Adipocyte (in vitro differentiated cells): Measurements from ENCODE around the gene GEMIN5.
"Not testable (repeated sequence)": the region's sequence is repeated elsewhere in the genome, so short reads cannot be mapped to it uniquely, and the experiment has no call there.

Source experiments
- DNase-seq: peaks from one replicate; pipeline ENCODE4 v3.0.0-alpha.2; 2015; ENCODE audit warnings: low read depth
- H3K27me3 ChIP-seq: replicated peaks from 2 replicates; pipeline ENCODE4 v1.7.0; 2013; ENCODE audit warnings: mild to moderate bottlenecking, low read length, moderate library complexity; ENCODE audit not compliant: control insufficient read depth, insufficient read depth
- H3K36me3 ChIP-seq: 2 replicates; pipeline ENCODE4 v1.7.0; 2013; ENCODE audit warnings: low read length, mild to moderate bottlenecking, moderate library complexity; ENCODE audit not compliant: control insufficient read depth, insufficient read depth, severe bottlenecking
- H3K4me1 ChIP-seq: 2 replicates; pipeline ENCODE4 v1.7.0; 2013; ENCODE audit warnings: mild to moderate bottlenecking, low read length, moderate library complexity; ENCODE audit not compliant: control insufficient read depth, insufficient read depth
- H3K4me3 ChIP-seq: 2 replicates; pipeline ENCODE4 v1.7.0; 2013; ENCODE audit warnings: mild to moderate bottlenecking, low read length, moderate library complexity
- H3K9ac ChIP-seq: 2 replicates; pipeline ENCODE4 v1.7.0; 2013; ENCODE audit warnings: mild to moderate bottlenecking, low read length, moderate library complexity
- H3K9me3 ChIP-seq: 2 replicates; pipeline ENCODE4 v1.7.0; 2013; ENCODE audit warnings: mild to moderate bottlenecking, low read length, moderate library complexity; ENCODE audit not compliant: control insufficient read depth

Gene GEMIN5

DNA sequence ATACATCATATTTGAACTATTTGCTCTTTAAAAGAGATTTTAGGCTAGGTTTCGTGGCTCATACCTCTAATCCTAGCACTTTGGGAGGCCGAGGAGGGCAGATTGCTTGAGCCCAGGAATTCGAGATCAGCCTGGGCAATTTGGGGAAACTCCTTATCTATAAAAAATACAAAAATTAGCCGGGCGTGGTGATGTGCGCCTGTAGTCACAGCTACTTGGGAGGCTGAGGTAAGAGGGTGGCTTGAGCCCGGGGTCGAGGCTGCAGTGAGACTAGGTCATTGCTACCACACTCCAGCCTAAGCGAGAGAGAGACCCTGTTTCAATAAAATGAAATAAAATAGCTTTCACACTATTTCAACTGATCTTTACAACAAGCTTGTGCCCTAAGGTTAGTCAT, 2.4 kb upstream of the GEMIN5 start:
- Histone ChIP-seq H3K27me3 (no peaks in the 10 kb centered on the region), H3K36me3 (peaks cover 5% of the 10 kb centered on the region), H3K9me3 (no peaks in the 10 kb centered on the region), H3K4me3 (peak overlapping the region; percentile 95), H3K4me1 (peaks cover 29% of the 10 kb centered on the region), H3K9ac (peak overlapping the region; percentile 95)
- DNase-seq = no peak

DNA sequence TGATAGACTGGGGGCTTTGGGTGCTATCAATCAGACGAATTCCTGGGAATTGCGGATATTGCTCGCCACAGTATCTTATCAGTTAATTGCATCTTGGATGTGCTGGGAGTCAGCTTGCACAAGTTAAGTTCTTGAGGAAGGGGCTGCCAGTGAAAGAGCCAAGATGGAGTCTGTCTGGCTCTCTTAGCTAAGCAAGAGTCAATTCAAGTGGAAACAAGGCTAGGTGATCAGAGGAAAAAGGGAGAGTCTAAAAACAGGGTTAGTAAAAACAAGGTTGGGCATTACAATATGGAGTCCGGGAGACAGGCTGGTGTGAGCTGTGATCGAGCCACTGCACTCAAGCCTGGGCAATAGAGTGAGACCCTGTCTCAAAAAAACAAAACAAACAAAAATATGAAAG, 1.4 kb upstream of the GEMIN5 start:
- not testable (repeated sequence) for H3K27me3 ChIP-seq, DNase-seq, H3K4me3 ChIP-seq, H3K9me3 ChIP-seq, H3K9ac ChIP-seq
- Histone ChIP-seq H3K4me1 (peaks cover 29% of the 10 kb centered on the region), H3K36me3 (peaks cover 13% of the 10 kb centered on the region)

DNA sequence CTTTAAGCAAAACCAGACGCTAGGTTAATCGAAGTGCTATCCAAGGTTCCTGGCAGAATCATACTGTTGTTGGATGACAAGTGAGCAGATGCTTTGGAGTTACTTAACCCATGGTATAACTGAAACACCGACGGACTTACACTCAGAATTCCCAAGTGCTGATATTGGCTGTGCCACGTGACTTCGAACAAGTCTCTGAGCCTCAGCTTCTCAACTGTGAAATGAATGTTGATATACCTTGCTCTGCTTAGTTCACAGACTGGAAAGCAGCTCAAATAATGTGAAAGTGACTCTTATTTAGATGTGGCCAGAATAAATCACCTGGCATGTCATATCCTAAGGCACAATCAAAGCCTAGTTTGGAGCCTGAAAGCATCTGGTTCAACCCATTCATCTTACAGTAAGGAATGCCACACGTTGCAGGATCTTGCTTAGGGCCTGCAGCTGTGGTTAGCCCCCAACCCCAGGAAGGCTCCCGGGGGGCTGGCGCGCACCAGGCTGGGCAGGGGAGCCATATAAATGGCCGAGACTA, 759 bp downstream of the GEMIN5 start:
- Histone ChIP-seq H3K9me3 (no peaks in the 10 kb centered on the region), H3K27me3 (no peaks in the 10 kb centered on the region), H3K36me3 (peaks cover 17% of the 10 kb centered on the region), H3K4me3 (peak overlapping the region; percentile 94), H3K9ac (peak overlapping the region; percentile 96), H3K4me1 (peaks cover 25% of the 10 kb centered on the region)
- peak; percentile 15 for DNase-seq

DNA sequence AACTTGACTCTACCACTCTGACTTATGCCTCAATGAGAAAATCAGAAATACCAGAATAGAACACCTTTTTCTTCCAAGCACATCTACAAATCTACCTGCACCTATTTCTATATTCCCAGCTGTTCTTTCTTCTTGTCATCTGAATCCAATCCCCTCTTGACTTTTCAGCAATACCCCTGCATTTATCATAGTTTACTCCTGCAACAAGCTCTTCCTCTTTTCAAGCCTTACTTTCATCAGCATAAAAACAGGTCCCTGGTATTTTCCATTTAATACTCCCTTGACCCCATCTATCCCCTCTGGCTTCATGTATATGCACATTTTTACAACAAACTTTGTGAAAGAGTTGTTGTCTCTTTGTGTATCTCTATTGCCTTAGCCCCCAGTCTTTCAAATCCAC, 3.1 kb downstream of the GEMIN5 start:
- peaks cover 33% of the 10 kb centered on the region for H3K36me3 ChIP-seq
- no peak overlapping the region for H3K4me3 ChIP-seq
- H3K9me3 ChIP-seq = no peaks in the 10 kb centered on the region

DNA sequence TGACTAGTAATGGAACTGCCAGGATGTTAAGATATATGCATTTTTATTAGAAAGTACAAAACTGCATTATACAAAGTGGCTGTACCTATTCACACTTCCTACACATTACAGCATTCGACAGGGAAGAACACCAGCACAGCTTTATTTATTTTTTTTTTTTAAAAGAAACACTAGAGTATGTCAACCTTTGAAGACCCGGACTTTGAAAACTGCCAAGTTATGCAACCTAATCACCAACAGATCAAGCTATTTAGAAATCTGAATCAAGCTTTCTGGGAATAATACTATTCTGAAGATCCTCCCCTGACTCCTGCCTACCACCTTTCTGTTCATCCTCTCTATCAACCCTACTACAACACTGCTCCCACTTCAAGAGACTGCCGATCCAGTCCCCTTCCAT, 4.5 kb downstream of the GEMIN5 start:
- DNase-seq = no peak
- no peaks in the 10 kb centered on the region for H3K9me3 ChIP-seq
- peaks cover 11% of the 10 kb centered on the region for H3K4me1 ChIP-seq
- no peaks in the 10 kb centered on the region for H3K27me3 ChIP-seq
- H3K36me3 ChIP-seq = peaks cover 43% of the 10 kb centered on the region
- H3K9ac ChIP-seq = no peak overlapping the region
- no peak overlapping the region for H3K4me3 ChIP-seq

More for the DNA sequence above, 3.1 kb downstream of the GEMIN5 start:
- no peak overlapping the region for H3K9ac ChIP-seq
- H3K27me3 ChIP-seq = no peaks in the 10 kb centered on the region
- peaks cover 11% of the 10 kb centered on the region for H3K4me1 ChIP-seq
- no peak for DNase-seq

DNA sequence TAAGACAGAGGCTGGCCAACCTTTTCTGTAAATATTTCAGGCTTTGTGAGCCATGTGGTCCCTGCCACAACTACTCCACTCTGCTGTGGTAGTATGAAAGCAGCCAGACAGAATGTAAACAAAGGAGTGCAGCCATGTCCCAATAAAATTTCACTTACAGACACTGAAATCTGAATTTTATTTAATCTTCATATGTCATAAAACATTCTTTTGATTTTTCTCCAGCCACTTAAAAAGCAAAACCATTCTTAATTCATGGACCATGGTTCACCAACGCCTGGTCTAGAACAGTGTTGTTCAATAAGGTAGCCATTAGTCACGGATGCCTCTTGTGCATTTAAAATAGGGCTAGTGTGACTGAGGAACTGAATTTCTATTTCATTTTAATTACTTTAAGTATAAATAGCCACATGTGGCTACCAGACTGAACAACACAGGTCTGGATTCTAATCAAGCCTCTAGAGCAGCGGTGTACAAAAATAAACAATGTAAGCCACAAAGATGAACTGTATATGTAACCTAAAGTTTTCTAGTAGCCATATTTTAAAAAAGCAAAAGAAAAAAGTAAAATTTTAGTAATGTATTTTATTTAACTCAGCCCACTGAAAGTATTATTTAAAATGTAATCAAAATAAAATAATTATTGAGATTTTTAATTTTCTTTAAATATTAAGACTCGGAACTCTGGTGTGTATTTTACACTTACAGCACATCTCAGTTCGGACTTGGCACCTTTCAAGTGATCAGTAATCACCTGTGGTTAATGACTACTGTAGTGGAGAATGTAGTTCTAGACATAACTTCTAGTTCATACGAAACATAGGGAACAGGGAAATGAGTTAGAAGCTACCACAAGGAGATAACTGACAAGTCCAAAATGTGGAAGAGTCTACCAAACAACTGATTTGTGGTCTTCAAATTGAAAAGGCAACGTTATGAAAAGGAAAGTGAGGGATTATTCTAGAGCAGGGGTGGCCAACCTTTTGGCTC, 14.3 kb downstream of the GEMIN5 start:
- Histone ChIP-seq H3K36me3 (peaks cover 86% of the 10 kb centered on the region), H3K4me1 (no peaks in the 10 kb centered on the region), H3K27me3 (no peaks in the 10 kb centered on the region), H3K9ac (no peak overlapping the region), H3K9me3 (no peaks in the 10 kb centered on the region), H3K4me3 (no peak overlapping the region)
- no peak for DNase-seq

DNA sequence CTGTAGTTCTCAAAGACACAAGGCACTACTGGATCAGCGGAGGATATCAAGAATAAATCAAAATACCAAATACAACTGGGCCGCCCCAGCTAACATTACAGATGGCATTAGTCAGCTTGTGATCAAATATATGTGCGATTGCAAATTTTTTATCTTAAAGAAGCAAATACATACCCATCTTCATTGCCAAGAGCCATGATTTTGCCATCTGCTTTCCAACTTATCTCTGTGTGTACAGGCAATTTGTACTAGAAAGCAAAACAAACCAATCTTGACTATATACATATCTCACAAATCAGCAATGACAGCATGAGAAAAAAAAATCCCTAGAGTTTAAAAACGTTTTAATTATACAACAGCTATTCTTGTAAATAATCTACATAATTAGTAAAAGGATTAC, 20.3 kb downstream of the GEMIN5 start:
- no peaks in the 10 kb centered on the region for H3K4me1 ChIP-seq
- DNase-seq = no peak
- H3K9ac ChIP-seq = no peak overlapping the region
- H3K9me3 ChIP-seq = no peaks in the 10 kb centered on the region
- H3K36me3 ChIP-seq = peaks cover 84% of the 10 kb centered on the region
- H3K4me3 ChIP-seq = no peak overlapping the region
- H3K27me3 ChIP-seq = no peaks in the 10 kb centered on the region

DNA sequence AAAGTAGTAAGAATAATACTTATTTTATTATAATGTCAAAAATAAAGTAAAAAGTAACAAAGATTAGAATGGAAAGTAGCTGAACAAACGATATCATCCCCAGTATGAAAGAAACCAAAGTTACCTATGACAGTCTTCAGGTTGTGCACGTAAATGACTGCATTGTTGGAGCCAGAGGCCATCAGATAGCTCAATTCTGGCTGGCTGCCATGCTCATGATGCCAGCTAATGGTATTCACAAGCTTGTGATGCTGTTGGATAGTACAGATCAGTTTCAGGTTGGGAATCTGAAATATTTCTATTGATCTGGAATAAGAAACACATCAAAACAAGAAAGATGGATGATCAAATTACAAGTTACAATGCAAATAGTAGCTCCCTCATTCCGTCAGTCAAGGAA, 21.1 kb downstream of the GEMIN5 start:
- Histone ChIP-seq H3K36me3 (peaks cover 92% of the 10 kb centered on the region), H3K9ac (no peak overlapping the region), H3K27me3 (no peaks in the 10 kb centered on the region), H3K4me3 (no peak overlapping the region), H3K4me1 (no peaks in the 10 kb centered on the region), H3K9me3 (no peaks in the 10 kb centered on the region)
- DNase-seq = no peak

DNA sequence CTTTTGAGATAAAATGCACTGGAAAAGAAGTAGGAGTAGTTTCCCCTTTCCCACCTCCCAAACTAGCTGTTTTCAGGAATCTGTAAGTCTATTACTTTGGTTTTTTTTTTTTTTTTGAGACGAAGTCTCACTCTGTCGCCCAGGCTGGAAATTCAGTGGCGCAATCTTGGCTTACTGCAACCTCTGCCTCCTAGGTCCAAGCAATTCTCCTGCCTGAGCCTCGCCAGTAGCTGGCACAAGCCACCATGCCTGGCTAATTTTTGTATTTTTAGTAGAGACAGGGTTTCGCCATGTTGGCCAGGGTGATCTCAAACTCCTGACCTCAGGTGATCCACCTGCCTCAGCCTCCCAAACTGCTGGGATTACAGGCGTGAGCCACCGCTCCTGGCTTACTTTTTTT, 32.4 kb downstream of the GEMIN5 start:
- H3K9me3 ChIP-seq, H3K27me3 ChIP-seq, DNase-seq, H3K4me3 ChIP-seq: not testable (repeated sequence)
- Histone ChIP-seq H3K4me1 (peaks cover 13% of the 10 kb centered on the region), H3K9ac (peak overlapping the region; percentile 28), H3K36me3 (peaks cover 64% of the 10 kb centered on the region)

DNA sequence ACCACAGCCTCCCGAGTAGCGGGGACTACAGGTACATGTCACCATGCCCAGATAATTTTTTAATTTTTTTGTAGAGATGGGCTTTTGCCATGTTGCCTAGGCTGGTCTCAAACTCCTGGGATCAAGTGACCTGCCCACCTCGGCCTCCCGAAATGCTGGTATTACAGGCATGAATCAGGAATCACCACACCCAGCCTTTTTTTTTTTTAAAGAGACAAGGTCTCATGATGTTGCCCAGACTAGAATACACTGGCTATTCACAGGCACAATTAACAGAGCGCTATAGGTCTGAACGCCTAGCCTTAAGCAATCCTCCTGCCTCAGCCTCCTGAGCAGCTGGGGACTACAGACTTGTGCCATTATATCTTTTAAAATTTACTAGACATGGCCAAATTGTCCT, 36.1 kb downstream of the GEMIN5 start:
- Histone ChIP-seq H3K36me3 (peaks cover 63% of the 10 kb centered on the region), H3K9ac (no peak overlapping the region), H3K4me3 (no peak overlapping the region), H3K4me1 (peaks cover 45% of the 10 kb centered on the region), H3K9me3 (no peaks in the 10 kb centered on the region), H3K27me3 (no peaks in the 10 kb centered on the region)
- no peak for DNase-seq

DNA sequence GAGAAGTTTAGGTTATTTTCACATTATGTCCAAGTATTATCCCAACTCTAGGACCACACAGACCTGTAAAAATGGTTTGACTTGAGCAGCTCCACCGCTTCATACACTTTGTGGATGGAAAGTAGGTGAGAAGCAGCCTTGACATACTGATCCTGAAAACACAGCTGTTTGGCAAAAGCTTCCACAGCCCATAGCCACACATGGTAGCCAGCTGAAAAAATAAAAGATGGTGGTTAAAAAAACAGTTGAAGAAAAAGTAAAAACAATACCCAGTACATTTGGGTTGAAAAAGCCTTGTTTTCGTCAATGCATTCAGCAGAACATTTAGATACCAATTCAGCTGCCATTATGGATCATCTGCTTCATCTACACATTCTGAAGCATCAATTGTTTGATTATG, 36.7 kb downstream of the GEMIN5 start:
- Histone ChIP-seq H3K9me3 (no peaks in the 10 kb centered on the region), H3K27me3 (no peaks in the 10 kb centered on the region), H3K9ac (peak overlapping the region; percentile 8), H3K36me3 (peaks cover 62% of the 10 kb centered on the region), H3K4me3 (no peak overlapping the region), H3K4me1 (peaks cover 48% of the 10 kb centered on the region)
- DNase-seq = peak; percentile 8
